Body of pancreas (tissue), 4 donors: ENCODE data around the gene PAPSS1.

Experiments
- CTCF ChIP-seq, 7 experiments: fragments of 450-650 bp in 4 of 7; fragments of 200-600 bp in 3 of 7; sonication (generic) in 3 of 7; IDR thresholded peaks; one replicate each; pipeline ENCODE4 v1.5.1; 2016 to 2019; ENCODE audit warnings: antibody characterized with exemption in 7 of 7
- POLR2A ChIP-seq, 3 donors: fragments of 450-650 bp; IDR thresholded peaks; one replicate each; pipeline ENCODE4 v1.6.1; 2016; ENCODE audit warnings: antibody characterized with exemption in 3 of 3, mild to moderate bottlenecking in 2 of 3

- no peak for TF ChIP-seq POLR2A (IDR thresholded peaks at IDR 0.05)
- no peak for TF ChIP-seq CTCF (IDR thresholded peaks at IDR 0.05)
These were observed 147.8 kb downstream of the PAPSS1 start for GRCh38 chr4:107572281-107572680.
